IPS-18a (cell line): ENCODE results near the gene MSANTD3.
"Not testable (repeated sequence)": the region's sequence is repeated elsewhere in the genome, so short reads cannot be mapped to it uniquely, and the experiment has no call there.

Experiments used
- H3K27ac ChIP-seq: one replicate; pipeline ENCODE4 v1.5.1; 2013; ENCODE audit warnings: low read length
- H3K27me3 ChIP-seq: one replicate; pipeline ENCODE4 v1.6.1; 2013; ENCODE audit warnings: mild to moderate bottlenecking, low read length; ENCODE audit not compliant: control insufficient read depth, insufficient read depth
- H3K36me3 ChIP-seq: one replicate; pipeline ENCODE4 v1.6.1; 2013; ENCODE audit warnings: low read depth, low read length; ENCODE audit not compliant: control insufficient read depth
- H3K4me1 ChIP-seq: one replicate; pipeline ENCODE4 v1.6.1; 2013; ENCODE audit warnings: low read depth, low read length; ENCODE audit not compliant: control insufficient read depth
- H3K4me3 ChIP-seq: one replicate; pipeline ENCODE4 v1.5.1; 2013; ENCODE audit warnings: low read length
- H3K9ac ChIP-seq: one replicate; pipeline ENCODE4 v1.6.1; 2013; ENCODE audit warnings: mild to moderate bottlenecking, low read length, moderate library complexity
- H3K9me3 ChIP-seq: one replicate; pipeline ENCODE4 v1.6.1; 2013; ENCODE audit warnings: low read depth, low read length; ENCODE audit not compliant: control insufficient read depth

MSANTD3 gene

GRCh38 chr9:100426530-100427365, at the start of gene MSANTD3:
MSANTD3 (plus strand) TSS chr9:100427143; CDS start chr9:100441939, 14,796 bp downstream.
- peak within 1 kb of the TSS; percentile 82 for H3K9ac ChIP-seq
- no peaks in the 10 kb centered on the region for H3K9me3 ChIP-seq
- peaks cover 25% of the 10 kb centered on the region for H3K4me1 ChIP-seq
- peaks cover 4% of the 10 kb centered on the region for H3K27me3 ChIP-seq
- peak within 1 kb of the TSS; percentile 79 for H3K4me3 ChIP-seq
- H3K27ac ChIP-seq = peak within 1 kb of the TSS; percentile 72
- H3K36me3 ChIP-seq = no peaks in the 10 kb centered on the region

- no peaks in the 10 kb centered on the region for H3K36me3 ChIP-seq
- H3K4me3 ChIP-seq = no peak overlapping the region
- no peaks in the 10 kb centered on the region for H3K27me3 ChIP-seq
- no peaks in the 10 kb centered on the region for H3K4me1 ChIP-seq
- H3K9ac ChIP-seq = no peak overlapping the region
- peaks cover 4% of the 10 kb centered on the region for H3K9me3 ChIP-seq
- H3K27ac ChIP-seq = no peak overlapping the region
Measured at GRCh38 chr9:100379862-100380261, 47.1 kb upstream of the MSANTD3 start.

GRCh38 chr9:100392989-100393388, 34.0 kb upstream of the MSANTD3 start:
- H3K4me3 ChIP-seq, H3K27me3 ChIP-seq, H3K9me3 ChIP-seq, H3K4me1 ChIP-seq, H3K27ac ChIP-seq, H3K9ac ChIP-seq, H3K36me3 ChIP-seq: not testable (repeated sequence)

- no peak overlapping the region for H3K9ac ChIP-seq
- no peaks in the 10 kb centered on the region for H3K9me3 ChIP-seq
- no peak overlapping the region for H3K27ac ChIP-seq
- H3K4me1 ChIP-seq = no peaks in the 10 kb centered on the region
- H3K27me3 ChIP-seq = no peaks in the 10 kb centered on the region
- H3K36me3 ChIP-seq = no peaks in the 10 kb centered on the region
- no peak overlapping the region for H3K4me3 ChIP-seq
Measured at GRCh38 chr9:100394032-100394695, 32.8 kb upstream of the MSANTD3 start.

GRCh38 chr9:100394816-100395215, 32.1 kb upstream of the MSANTD3 start:
- H3K27me3 ChIP-seq = no peaks in the 10 kb centered on the region
- no peaks in the 10 kb centered on the region for H3K36me3 ChIP-seq
- no peak overlapping the region for H3K27ac ChIP-seq
- H3K4me3 ChIP-seq = no peak overlapping the region
- H3K9me3 ChIP-seq = no peaks in the 10 kb centered on the region
- H3K9ac ChIP-seq = no peak overlapping the region
- H3K4me1 ChIP-seq = no peaks in the 10 kb centered on the region

- Histone ChIP-seq H3K9ac (no peak overlapping the region), H3K27ac (no peak overlapping the region), H3K4me3 (no peak overlapping the region), H3K36me3 (no peaks in the 10 kb centered on the region), H3K4me1 (no peaks in the 10 kb centered on the region), H3K9me3 (no peaks in the 10 kb centered on the region), H3K27me3 (no peaks in the 10 kb centered on the region)
Measured at GRCh38 chr9:100396769-100397168, 30.2 kb upstream of the MSANTD3 start.

- Histone ChIP-seq H3K9me3 (no peaks in the 10 kb centered on the region), H3K9ac (no peak overlapping the region), H3K27me3 (no peaks in the 10 kb centered on the region), H3K4me1 (no peaks in the 10 kb centered on the region), H3K36me3 (no peaks in the 10 kb centered on the region), H3K27ac (no peak overlapping the region), H3K4me3 (no peak overlapping the region)
Measured at GRCh38 chr9:100397529-100398266, 29.2 kb upstream of the MSANTD3 start.

GRCh38 chr9:100401042-100401441, 25.9 kb upstream of the MSANTD3 start:
- H3K9me3 ChIP-seq = no peaks in the 10 kb centered on the region
- H3K9ac ChIP-seq = no peak overlapping the region
- H3K36me3 ChIP-seq = no peaks in the 10 kb centered on the region
- H3K4me3 ChIP-seq = no peak overlapping the region
- no peak overlapping the region for H3K27ac ChIP-seq
- H3K27me3 ChIP-seq = no peaks in the 10 kb centered on the region
- H3K4me1 ChIP-seq = no peaks in the 10 kb centered on the region

- Histone ChIP-seq H3K9me3 (peaks cover 4% of the 10 kb centered on the region), H3K4me3 (no peak overlapping the region), H3K9ac (no peak overlapping the region), H3K36me3 (no peaks in the 10 kb centered on the region), H3K27me3 (peaks cover 6% of the 10 kb centered on the region), H3K4me1 (peaks cover 7% of the 10 kb centered on the region), H3K27ac (no peak overlapping the region)
Measured at GRCh38 chr9:100406962-100407361, 20.0 kb upstream of the MSANTD3 start.

- H3K4me1 ChIP-seq = peaks cover 10% of the 10 kb centered on the region
- peaks cover 4% of the 10 kb centered on the region for H3K9me3 ChIP-seq
- H3K27me3 ChIP-seq = peaks cover 6% of the 10 kb centered on the region
- no peak overlapping the region for H3K4me3 ChIP-seq
- H3K9ac ChIP-seq = no peak overlapping the region
- no peak overlapping the region for H3K27ac ChIP-seq
- no peaks in the 10 kb centered on the region for H3K36me3 ChIP-seq
Measured at GRCh38 chr9:100408546-100409175, 18.3 kb upstream of the MSANTD3 start.

GRCh38 chr9:100409176-100409556, 17.8 kb upstream of the MSANTD3 start:
- Histone ChIP-seq H3K4me1 (peaks cover 10% of the 10 kb centered on the region), H3K9me3 (peaks cover 4% of the 10 kb centered on the region), H3K9ac (no peak overlapping the region), H3K27me3 (peaks cover 6% of the 10 kb centered on the region), H3K4me3 (no peak overlapping the region), H3K36me3 (no peaks in the 10 kb centered on the region), H3K27ac (no peak overlapping the region)
